ENCODE measurements around the gene CLPTM1L.
"Not testable (repeated sequence)": the region's sequence is repeated elsewhere in the genome, so short reads cannot be mapped to it uniquely, and the experiment has no call there.

The CLPTM1L gene

DNA sequence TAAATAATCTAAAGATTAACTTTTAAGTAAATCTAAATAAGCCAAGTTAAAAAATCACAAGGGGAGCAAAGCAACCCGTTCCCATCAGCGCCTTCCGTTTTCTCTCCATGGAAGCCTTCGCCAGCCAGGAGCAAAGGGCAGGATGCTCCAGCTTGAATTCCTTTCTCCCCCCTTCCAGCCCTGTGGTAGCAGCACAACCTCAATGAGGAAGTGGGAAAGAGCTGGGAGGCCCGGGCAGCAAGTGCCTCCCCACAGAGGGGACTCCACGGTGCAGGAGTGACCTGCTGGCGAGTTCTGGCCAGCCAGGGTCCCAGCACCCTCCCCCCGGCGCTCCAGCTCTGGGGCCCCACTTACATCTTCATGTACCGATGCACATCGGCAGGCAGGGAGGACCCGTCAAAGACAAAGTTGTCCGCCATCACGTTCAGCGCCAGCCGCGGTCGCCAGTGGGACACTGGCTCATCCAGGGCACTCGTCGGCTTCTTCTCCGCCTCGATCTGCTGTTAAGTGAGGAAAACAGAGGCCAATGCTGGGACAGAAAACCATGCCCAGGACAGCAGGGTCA, 6.3 kb downstream of the CLPTM1L start:
- DNase-seq = no peak

GRCh38 chr5:1338196-1338490, 6.8 kb downstream of the CLPTM1L start:
- no peak for DNase-seq

DNA sequence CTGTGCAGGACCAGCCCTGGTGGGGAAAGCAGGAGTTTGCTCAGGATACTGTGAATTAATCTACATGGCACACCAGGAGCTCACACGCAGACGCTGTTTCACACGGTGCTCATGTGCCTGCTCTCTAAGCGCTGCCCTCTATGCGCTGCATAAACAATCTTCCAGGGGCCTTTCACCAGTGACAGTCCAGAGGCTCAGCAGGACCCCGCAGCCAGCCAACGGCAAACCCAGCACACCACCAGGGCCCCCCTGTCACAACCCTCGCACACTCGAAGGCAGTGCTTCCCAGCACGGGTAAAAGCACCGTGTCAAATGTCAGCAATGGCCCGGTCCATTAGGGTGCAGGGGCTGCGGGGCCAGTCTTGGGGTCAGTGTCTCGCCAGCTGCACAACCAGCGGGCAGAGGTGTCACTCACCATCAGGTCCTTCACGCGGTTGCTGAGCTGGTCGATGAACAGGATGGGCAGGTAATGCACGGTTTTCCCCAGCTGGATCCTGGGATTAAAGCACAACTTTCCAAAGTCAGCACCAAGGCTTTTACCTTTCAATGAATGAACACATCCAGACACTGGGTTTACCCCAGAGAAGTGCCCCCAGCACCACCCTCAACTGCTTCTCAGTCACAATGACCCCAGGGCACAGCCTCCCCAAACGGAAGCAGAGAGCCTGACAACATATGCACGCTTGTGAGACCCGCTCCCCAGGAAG, 7.3 kb downstream of the CLPTM1L start:
- no peak for DNase-seq

GRCh38 chr5:1336749-1337488, 8.0 kb downstream of the CLPTM1L start:
- no peak for DNase-seq

DNA sequence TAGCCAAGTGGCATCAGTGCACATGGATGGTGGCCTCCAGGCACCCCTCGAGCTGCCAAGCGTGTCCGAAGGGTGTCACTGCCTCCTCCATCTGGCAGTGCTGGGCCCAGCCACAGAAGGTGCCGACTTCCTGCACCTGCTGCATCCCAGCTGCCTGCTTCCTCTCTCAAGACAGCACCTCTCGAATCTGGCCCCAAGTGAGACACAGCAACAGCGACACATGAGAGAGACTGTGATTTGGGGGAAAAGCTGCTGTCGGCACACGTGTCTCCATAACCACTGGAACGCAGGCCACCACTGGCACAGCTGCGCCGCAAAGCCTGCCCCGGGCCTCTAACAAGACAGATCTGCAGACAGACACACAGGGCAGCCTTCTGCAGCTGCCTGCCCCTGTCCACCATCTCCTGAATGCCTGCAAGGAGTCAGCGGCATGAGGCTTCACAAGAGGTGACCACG, 8.8 kb downstream of the CLPTM1L start:
- no peak for DNase-seq

DNA sequence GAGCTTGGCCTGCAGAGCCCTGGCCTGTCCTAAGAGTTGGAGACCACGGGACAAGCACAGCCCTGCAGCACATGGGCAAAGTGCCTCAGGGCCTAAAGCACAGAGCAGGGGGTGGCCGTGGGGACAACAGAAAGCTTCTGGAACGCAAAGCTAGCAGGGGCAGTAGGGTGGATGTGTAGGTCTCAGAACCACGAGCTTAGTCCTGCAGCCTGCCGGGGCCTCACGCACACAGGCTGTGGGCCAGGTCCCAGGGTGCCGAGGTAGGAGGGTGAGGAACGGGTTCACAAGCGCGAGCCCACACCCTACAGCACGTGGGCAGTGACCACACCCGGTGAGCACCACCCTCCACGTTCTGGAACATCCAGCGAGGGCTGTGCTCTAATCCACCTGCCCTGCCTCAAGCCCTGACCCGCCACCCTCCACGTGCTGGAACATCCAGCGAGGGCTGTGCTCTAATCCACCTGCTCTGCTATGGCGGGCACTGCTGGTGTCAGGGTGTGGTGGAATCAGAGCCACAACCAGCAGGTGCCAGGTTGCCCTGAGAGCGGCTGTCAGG, 9.3 kb downstream of the CLPTM1L start:
- DNase-seq = no peak

DNA sequence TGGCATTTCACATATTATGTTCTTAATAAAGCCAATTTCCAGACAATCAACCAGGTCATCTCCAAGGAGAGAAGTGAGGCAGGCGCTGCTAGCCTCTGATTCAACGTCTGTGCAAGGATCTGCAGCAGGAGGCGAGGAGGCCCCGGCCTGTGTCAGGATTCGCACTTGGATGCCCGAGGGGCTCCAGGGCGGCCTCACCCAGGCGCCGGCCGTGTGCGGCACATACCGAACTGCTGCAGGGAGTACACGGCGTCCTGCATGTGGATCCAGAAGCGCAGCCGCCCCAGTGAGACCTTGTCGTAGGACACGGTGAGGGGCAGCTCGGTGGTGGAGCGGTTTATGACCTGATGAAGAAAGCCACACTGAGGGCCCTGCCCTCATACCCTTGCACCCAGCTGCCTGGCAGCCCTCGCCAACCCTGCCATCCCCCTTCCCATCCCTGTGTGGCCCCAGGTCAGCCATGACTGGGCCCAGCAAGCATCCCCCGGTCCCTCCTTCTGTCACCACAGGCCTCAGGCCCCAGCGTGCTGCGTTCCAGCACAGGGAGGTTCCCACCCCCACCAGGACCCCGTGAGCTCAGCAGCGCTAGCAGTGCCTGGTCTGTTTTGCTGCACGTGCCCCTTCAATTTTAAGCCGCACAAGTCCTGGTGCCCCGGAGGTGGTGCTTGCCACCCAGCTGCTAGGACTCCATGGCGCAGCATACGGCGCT, 9.9 kb downstream of the CLPTM1L start:
- no peak for DNase-seq

- no peak for DNase-seq
Measured at GRCh38 chr5:1333986-1334385, 10.9 kb downstream of the CLPTM1L start.

DNA sequence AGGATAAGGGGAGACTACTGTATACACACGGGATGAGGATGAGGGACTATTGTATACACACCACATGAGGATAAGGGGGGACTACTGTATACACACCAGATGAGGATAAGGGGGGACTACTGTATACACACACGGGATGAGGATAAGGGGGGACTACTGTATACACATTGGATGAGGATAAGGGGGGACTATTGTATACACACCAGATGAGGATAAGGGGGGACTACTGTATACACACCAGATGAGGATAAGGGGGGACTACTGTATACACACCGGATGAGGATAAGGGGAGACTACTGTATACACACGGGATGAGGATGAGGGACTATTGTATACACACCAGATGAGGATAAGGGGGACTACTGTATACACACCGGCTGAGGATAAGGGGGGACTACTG, 11.6 kb downstream of the CLPTM1L start:
- not testable (repeated sequence) for DNase-seq

GRCh38 chr5:1332461-1333001, 12.4 kb downstream of the CLPTM1L start:
- no peak for DNase-seq

DNA sequence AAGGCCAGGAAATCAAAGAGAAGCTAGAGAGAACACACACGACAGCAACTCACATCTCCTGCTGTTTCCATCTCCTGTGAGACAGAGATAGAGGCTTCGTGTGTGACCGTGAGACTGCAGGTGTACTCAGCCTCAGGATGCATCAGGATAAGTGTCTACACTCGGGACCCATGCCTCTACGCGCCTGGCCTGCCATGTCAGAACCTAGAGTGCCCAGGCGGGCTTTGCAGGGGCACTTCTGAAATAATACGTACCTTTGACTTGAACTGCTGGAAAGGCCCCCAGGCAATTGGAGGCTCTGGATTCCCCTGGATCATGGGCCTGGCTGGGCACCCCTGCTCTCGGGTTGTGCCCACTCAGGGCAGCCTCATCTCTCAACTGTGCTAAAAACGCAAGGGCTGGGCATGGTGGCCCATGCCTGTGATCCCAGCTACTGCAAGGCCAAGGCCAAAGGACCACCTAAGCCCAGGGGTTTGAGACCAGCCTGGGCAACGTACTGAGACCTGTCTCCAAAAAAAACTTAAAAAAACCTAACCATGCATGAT, 13.0 kb downstream of the CLPTM1L start:
- DNase-seq = no peak

DNA sequence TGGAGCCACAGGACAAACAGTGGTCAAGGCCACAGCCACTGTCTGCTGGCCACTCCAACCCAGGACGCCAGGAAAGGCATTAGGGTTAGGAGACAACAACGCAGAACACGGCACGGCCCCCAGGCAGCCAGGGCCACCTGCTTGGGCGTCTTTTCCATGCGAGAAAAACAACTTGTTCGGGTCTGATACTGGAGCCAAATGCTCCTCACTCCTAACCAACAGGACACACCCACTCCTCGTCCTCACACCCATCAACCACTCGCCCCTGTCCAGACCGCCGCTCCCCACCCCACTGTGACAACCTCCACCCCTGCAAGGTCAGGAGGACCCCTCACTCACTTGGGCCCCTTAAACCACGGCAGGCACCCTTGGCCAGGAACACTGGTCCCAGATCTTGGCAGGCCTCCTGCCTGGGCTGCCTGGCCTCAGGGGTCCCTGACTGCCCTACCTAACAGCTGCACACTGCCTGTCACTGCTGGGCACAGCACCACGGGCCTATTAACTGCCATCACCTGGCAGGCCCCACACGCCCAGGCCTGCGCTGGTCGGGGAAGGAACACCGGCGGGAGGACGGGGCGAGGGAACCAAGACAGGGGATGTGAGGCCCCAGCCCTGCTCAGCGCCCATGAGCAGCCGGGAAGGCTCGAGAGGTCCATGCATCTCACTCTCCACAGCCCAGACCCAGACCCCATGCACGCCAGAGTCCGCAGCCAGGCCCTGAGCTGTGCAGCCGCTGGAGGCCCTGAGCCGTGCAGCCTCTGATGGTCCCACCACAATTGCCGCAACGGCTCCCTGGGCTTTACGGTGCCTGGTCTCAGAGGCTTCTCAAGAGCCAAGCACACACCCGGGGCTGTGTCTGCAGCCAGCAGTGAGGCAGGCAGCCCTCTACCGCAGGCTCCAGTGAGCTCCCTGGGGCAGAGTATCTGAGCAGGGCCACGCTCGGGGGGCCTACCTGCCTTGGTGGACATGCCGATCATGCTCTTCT, 13.8 kb downstream of the CLPTM1L start:
- DNase-seq = no peak

- DNase-seq = no peak
Measured at GRCh38 chr5:1330146-1330846, 14.6 kb downstream of the CLPTM1L start.

GRCh38 chr5:1329111-1329579, 15.8 kb downstream of the CLPTM1L start:
- DNase-seq = no peak

GRCh38 chr5:1328237-1329110, 16.4 kb downstream of the CLPTM1L start:
- DNase-seq = not testable (repeated sequence)

- not testable (repeated sequence) for DNase-seq
Measured at GRCh38 chr5:1326901-1327756, 17.8 kb downstream of the CLPTM1L start.

- not testable (repeated sequence) for DNase-seq
Measured at GRCh38 chr5:1326532-1326875, 18.4 kb downstream of the CLPTM1L start.

GRCh38 chr5:1325870-1326531, 18.9 kb downstream of the CLPTM1L start:
- no peak for DNase-seq
